HG03064 (cell line): ENCODE measurements around the gene EIF2S1.

Experiments used
- ATAC-seq: cut with Tn5 transposase; IDR thresholded peaks from one replicate; pipeline ENCODE4 v1.9.1; 2021; ENCODE audit warnings: low read depth; ENCODE audit not compliant: unreplicated experiment

Gene EIF2S1

GRCh38 chr14:67429510-67430205, 69.5 kb downstream of the EIF2S1 start:
- no peak for ATAC-seq

DNA sequence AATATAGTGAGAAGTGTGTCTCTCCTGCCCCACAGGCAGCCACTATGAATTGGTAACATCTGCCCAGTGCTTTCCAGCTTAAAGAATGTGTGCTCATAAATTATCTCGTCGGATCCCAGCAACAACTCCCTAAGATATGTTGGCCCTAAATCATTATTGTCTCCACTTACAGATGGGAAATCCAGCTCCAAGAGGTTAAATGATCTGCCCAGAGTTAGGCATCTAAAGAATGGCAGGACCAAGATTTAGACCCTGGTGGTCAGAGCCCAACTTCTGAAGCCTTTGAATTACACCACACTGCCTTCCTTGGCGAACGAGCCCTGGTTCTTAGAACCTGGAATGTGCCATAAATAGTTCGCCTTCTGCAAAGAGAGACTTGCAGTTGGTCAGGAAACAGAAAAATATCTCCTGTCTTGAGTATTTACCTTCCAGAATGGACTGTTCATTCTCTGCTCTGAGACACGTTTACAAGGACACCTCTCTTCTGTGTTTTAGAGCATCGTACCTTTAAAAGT, 72.0 kb downstream of the EIF2S1 start:
- ATAC-seq = no peak

GRCh38 chr14:67435603-67436002, 75.5 kb downstream of the EIF2S1 start:
- no peak for ATAC-seq
